Gastroesophageal sphincter (tissue), 3 donors: Measurements from ENCODE around the gene DEDD.

Experiments
- EP300 ChIP-seq: sonication (generic); formaldehyde crosslinking; IDR thresholded peaks from one replicate; pipeline ENCODE4 v1.6.1; 2017; ENCODE audit warnings: antibody characterized with exemption, mild to moderate bottlenecking
- POLR2A ChIP-seq, 2 donors: fragments of 450-650 bp; IDR thresholded peaks; one replicate each; pipeline ENCODE4 v1.6.1; 2017; ENCODE audit warnings: antibody characterized with exemption in 2 of 2, mild to moderate bottlenecking in 2 of 2, moderate library complexity in 1 of 2
- TF ChIP-seq, protein P1 (sequence below), 4 experiments: fragments of 200-600 bp in 2 of 4; fragments of 450-650 bp in 2 of 4; sonication (generic) in 1 of 4; IDR thresholded peaks; one replicate each; pipeline ENCODE4 v1.5.1; 2017 to 2019; ENCODE audit warnings: antibody characterized with exemption in 4 of 4, mild to moderate bottlenecking in 2 of 4, moderate library complexity in 2 of 4

GRCh38 chr1:161180639-161181038 lies 48.2 kb upstream of the DEDD start:
- TF ChIP-seq EP300 (no peak), POLR2A (IDR thresholded peaks at IDR 0.05) (no peak)
- TF ChIP-seq, protein P1, sequence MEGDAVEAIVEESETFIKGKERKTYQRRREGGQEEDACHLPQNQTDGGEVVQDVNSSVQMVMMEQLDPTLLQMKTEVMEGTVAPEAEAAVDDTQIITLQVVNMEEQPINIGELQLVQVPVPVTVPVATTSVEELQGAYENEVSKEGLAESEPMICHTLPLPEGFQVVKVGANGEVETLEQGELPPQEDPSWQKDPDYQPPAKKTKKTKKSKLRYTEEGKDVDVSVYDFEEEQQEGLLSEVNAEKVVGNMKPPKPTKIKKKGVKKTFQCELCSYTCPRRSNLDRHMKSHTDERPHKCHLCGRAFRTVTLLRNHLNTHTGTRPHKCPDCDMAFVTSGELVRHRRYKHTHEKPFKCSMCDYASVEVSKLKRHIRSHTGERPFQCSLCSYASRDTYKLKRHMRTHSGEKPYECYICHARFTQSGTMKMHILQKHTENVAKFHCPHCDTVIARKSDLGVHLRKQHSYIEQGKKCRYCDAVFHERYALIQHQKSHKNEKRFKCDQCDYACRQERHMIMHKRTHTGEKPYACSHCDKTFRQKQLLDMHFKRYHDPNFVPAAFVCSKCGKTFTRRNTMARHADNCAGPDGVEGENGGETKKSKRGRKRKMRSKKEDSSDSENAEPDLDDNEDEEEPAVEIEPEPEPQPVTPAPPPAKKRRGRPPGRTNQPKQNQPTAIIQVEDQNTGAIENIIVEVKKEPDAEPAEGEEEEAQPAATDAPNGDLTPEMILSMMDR (IDR thresholded peaks at IDR 0.05) = peak in 1 of 4 experiments; percentile 15
